Measurements from ENCODE around the gene JAZF1.

- no peak for TF ChIP-seq CTCF (IDR thresholded peaks at IDR 0.05)
- no peak for TF ChIP-seq POLR2A (IDR thresholded peaks at IDR 0.05)
Observed at GRCh38 chr7:27866256-27866655, 314.3 kb downstream of the JAZF1 start.

Measured in testis (tissue), 2 donors.